Measurements from ENCODE around the gene TMEM147.

TMEM147 gene

GRCh38 chr19:35545001-35545854, at the start of gene TMEM147:
TSS of gene TMEM147 (plus strand) at chr19:35545626. CDS start at chr19:35545740, 114 bp downstream.
- DNase-seq = peak; percentile 25 to 96 (median 84)

- DNase-seq = no peak
Observed at GRCh38 chr19:35497406-35497805, 48.0 kb upstream of the TMEM147 start.

GRCh38 chr19:35498220-35498619, 47.2 kb upstream of the TMEM147 start:
- DNase-seq = no peak

GRCh38 chr19:35498984-35499527, 46.4 kb upstream of the TMEM147 start:
- DNase-seq = no peak

GRCh38 chr19:35500611-35501010, 44.8 kb upstream of the TMEM147 start:
- DNase-seq = no peak

GRCh38 chr19:35501684-35502083, 43.7 kb upstream of the TMEM147 start:
- DNase-seq = peak in 2 of 51 donors; percentile 5 to 17

GRCh38 chr19:35502751-35503150, 42.7 kb upstream of the TMEM147 start:
- no peak for DNase-seq

GRCh38 chr19:35506011-35506410, 39.4 kb upstream of the TMEM147 start:
- no peak for DNase-seq

- no peak for DNase-seq
Observed at GRCh38 chr19:35507561-35507960, 37.9 kb upstream of the TMEM147 start.

- DNase-seq = no peak
Observed at GRCh38 chr19:35508129-35508528, 37.3 kb upstream of the TMEM147 start.

- peak in 5 of 51 donors; percentile 3 to 21 (median 9) for DNase-seq
Observed at GRCh38 chr19:35509018-35509652, 36.3 kb upstream of the TMEM147 start.

GRCh38 chr19:35509861-35510625, 35.4 kb upstream of the TMEM147 start:
- DNase-seq = peak in 48 of 51 donors; percentile 2 to 73 (median 34)

GRCh38 chr19:35510626-35510964, 34.8 kb upstream of the TMEM147 start:
- no peak for DNase-seq

GRCh38 chr19:35511337-35511736, 34.1 kb upstream of the TMEM147 start:
- DNase-seq = no peak

GRCh38 chr19:35512831-35513627, 32.4 kb upstream of the TMEM147 start:
- DNase-seq = no peak

- peak in 2 of 51 donors; percentile 19 to 46 for DNase-seq
Observed at GRCh38 chr19:35513628-35514281, 31.7 kb upstream of the TMEM147 start, which contains the start of gene DMKN. TSS of gene DMKN (minus strand) at chr19:35513649. CDS start at chr19:35513475, 174 bp downstream.

GRCh38 chr19:35514282-35514809, 31.1 kb upstream of the TMEM147 start:
- DNase-seq = no peak

GRCh38 chr19:35516310-35516709, 29.1 kb upstream of the TMEM147 start:
- no peak for DNase-seq

- no peak for DNase-seq
Observed at GRCh38 chr19:35517342-35517741, 28.1 kb upstream of the TMEM147 start.

- no peak for DNase-seq
Observed at GRCh38 chr19:35518313-35518712, 27.1 kb upstream of the TMEM147 start.

Data from hypothalamus (tissue), 51 donors.